SW480 (cell line): ENCODE data around the gene TAF6L.
"Not testable (repeated sequence)": the region's sequence is repeated elsewhere in the genome, so short reads cannot be mapped to it uniquely, and the experiment has no call there.

Source experiments
- DNase-seq: peaks from one replicate; pipeline ENCODE4 v3.0.0-alpha.2; 2016; ENCODE audit warnings: low spot score

The TAF6L gene, protein sequence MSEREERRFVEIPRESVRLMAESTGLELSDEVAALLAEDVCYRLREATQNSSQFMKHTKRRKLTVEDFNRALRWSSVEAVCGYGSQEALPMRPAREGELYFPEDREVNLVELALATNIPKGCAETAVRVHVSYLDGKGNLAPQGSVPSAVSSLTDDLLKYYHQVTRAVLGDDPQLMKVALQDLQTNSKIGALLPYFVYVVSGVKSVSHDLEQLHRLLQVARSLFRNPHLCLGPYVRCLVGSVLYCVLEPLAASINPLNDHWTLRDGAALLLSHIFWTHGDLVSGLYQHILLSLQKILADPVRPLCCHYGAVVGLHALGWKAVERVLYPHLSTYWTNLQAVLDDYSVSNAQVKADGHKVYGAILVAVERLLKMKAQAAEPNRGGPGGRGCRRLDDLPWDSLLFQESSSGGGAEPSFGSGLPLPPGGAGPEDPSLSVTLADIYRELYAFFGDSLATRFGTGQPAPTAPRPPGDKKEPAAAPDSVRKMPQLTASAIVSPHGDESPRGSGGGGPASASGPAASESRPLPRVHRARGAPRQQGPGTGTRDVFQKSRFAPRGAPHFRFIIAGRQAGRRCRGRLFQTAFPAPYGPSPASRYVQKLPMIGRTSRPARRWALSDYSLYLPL

DNA sequence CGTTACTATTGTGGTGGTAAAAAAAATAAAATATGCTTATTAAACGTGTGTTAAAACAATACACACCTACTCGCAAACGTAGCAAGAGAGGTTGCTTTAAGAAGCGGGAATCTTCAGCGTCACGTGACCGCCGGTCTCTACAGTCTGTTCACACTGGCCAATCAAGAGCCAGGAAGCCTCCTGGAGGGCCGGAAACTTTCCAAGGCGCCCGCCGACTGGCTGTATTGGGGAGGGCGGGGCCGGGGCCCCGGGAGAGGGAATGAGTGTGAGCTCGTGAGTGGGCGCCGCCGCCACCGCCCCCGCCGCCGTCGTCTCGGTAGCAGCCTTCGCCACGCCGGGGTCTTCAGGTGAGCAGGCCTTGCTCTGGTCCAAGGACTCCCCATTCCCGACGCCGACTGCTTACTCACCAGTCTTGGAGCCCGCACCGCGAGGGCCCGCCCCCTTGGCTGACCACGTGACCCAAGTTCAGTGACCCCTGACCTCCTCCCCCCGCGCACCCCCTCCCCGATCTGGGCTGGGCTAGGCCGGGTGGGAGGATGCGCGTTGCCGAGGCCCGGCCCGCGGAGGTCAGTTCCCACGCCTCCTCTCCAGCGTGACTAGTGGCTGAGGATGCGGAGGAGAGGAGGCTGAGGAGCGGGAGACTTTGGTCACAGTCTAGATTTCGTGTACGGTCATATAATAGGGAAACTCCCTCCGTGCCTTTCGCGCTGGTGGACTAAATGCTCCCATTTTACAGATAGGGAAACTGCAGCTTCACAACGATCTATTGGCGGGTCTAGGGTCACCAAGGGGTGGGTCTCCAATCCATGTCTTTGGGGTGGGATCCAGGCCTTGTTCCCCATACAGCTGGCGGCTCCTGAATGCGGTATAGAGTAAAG is at the start of gene TAF6L:
TAF6L (plus strand) TSS at position 253 of the 878 bp plus-strand sequence. CDS start 4,388 bp downstream, outside the sequence.
- peak; percentile 96 for DNase-seq

DNA sequence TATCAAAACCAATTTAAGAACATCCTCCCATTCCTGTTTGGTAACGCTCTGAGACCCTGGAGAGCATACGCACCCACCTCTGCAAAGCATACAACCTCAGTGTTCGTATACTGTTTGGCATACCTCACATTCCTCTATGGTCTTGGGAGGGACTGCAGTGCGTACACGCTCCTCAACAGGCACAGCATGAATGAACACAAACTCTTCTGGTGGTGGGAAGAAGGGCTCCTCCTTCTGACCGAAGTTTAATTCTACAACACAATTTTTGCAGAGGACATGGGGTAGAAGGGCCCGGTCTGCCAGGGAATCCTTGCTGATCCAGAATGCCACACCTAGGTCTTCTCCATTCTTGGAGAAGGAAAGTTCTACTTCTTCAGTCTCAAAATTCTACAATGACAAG is 49.2 kb upstream of the TAF6L start:
- no peak for DNase-seq

DNA sequence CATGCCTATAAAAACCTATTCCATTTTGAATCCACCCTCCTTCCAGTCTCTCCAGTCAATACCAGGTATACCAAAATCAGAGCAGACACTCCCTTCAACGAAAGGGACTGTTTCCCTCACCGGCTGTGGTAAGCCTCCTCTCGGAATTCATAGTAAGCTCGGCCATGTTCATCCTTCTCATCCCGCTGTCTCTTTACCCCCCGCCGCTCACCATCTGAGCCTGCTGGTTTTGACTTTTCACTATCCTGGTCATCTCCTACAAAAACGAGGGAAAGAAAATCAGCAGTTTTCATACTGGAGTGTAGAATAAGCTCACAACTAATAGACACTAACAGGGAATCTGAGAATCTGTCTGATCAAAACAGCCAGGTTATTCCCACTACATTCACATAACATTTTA is 47.0 kb upstream of the TAF6L start:
- DNase-seq: no peak

DNA sequence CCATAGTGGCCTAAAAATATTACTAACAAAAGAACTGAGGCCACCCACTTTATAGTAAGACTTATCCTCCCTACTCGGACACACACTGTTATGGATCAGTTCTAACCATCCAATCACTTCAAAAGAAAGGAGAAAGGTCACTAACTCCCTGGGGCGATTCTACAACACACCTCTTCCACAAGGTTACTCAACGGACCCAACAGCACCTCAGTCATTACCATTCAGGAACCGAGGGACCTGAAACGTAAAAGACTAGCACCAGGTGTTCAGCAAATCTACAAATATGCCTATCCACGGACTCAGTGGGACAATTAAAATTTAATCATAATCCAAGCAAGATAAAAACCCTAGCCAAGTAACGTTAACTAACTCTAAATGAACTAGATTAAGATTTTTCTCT is 45.5 kb upstream of the TAF6L start:
- no peak for DNase-seq

DNA sequence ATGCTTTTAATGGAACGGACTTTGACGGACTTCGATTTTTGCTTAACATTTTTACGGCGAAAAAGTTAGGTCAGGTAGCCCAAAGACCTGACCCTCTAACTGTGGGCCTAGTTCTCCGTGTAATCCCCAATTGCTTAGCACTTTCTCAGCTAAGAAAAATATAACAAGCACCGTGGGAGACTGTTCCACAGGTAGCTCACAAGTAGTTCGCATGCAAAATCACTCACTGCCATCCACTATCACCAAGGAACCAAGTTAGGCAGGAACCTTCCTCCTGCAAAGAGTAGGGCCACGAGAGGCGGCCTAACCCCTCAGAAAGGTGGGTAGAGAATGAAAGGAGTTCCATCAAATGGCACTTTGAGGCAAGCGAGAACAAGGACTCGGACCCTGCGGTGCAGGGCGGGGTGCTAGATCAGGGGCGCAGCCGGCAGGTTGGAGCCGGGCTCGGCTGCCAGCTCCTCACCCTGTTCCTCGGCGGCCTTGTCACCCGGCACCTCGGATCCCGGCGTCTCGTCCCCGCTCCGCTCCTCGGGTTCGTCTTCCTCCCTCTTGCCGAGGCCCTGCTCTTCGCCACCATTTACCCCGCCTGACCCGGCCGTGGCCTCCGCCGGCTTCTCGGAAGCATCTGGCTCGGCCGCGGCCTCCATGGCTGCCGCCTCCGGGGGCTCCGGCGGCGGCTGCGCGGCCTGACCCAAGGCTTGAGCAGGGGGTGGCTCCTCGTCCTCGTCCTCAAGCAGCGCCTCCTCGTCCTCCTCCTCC is 44.9 kb upstream of the TAF6L start:
- no peak for DNase-seq

DNA sequence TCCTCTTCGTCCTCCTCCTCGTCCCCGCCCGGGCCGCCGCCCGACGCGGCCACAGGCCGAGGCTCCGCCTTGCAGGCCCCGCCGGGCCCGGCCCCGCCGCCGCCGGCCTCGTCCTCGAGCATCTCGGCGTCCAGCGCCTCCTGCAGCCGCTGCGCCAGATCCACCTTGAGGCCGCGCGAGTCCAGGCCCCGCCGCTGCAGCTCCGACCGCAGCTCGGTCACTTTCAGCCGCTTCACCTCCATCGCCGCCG is 44.4 kb upstream of the TAF6L start:
- DNase-seq: no peak

DNA sequence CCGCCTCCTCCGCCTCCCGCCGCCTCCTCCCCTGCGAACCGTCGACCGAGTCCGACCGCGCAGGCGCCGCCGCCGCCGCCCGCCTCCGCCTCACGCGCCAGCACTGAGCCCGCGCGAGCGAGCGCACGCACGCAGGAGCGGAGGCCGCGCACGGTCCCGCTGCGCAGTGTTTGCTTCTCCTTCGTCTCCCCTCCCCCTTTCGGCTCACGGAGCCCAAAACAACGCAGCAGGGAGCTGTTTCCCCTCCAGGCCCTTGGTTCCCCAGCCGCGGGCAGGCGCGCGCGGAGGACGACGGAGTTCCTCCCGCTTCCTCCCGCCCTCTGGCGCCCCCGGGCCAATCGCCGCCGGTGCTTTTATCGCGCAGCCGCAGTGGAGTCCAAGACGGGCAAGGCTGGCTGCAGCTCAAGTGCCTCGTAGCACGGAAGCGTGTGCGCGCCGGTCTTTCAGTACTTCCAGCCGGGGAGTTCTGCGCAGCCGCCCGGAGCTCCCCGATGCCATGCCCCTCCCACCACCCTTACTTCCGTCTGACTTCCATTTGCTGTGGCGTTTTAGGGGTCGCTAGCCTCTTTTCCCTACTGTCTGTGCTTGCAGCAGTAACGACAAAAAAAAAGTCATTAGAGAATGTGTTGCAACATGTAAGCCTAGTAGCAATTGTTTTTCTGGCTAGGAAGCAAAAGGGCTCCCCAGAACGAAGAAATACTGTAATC is 43.9 kb upstream of the TAF6L start, which contains the start of gene HNRNPUL2:
HNRNPUL2 (minus strand) TSS at position 293 of the 707 bp plus-strand sequence. CDS start 301 bp downstream, outside the sequence.
- peak; percentile 99 for DNase-seq

DNA sequence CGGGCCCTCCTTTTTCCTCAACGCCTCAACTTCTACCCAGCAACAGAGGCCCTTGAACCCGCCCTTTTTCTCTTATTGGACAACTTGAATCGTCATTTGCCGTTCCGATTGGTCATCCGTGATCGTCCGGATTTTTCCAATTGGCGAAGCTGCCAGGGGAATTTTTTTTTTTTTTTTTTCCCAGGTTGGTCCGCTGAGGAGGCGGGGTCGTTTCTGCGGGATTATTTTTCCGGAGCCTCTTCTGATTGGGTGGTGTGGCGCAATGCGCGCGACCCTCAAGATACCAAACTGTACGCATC is 43.4 kb upstream of the TAF6L start:
- DNase-seq: peak; percentile 98

DNA sequence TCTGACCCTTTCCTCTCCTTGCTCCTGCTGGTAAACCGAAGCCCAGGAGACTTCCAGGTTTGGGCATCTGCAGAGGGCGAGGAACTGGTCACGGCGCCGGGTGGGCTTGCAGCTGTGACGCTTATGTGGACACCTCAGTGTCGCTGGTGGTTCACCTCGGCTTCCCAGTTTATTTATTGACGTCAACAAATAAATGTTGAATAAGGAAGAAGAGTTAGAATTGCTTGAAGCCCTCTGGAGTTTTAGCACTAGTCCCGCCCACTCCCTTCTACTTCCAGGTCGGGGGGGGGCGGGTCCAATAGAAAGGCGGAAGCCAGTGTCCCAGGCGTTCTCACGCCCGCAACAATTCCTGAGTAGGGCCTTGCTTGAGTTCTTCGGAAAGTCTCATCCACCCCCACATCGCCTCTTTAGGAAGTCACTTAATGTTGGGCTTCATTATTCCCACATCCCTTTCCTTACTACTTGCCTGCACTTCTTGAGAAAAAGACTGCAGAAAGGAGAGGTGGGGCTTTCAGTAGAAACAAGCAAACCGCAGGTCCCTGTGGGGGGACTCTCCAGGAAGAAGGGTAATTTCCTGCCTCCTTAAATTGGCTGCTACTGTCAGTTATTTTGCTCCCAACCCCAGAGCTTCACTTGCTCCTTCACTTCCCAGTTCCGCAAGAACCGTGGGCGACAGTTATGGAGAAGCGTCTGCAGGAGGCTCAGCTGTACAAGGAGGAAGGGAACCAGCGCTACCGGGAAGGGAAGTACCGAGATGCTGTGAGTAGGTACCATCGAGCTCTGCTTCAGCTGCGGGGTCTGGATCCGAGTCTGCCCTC is 42.8 kb upstream of the TAF6L start, which contains the start of gene TTC9C:
TTC9C (plus strand) TSS at position 316 of the 818 bp plus-strand sequence; CDS start at position 679, 363 bp downstream.
- peak; percentile 91 for DNase-seq

DNA sequence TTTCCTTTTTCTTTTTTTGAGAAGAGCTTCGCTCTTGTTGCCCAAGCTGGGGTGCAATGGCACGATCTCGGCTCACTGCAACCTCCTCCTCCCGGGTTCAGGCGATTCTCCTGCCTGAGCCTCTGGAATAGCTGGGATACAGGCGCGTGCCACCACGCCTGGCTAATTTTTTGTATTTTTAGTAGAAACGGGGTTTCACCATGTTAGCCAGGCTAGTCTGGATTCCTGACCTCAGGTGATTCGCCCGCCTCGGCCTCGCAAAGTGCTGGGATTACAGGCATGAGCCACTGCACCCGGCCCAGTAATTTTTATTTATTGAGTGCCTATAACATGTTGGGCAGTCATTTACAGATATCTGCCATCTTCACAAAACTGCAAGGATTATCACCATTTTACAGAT is 41.1 kb upstream of the TAF6L start:
- DNase-seq: not testable (repeated sequence)

DNA sequence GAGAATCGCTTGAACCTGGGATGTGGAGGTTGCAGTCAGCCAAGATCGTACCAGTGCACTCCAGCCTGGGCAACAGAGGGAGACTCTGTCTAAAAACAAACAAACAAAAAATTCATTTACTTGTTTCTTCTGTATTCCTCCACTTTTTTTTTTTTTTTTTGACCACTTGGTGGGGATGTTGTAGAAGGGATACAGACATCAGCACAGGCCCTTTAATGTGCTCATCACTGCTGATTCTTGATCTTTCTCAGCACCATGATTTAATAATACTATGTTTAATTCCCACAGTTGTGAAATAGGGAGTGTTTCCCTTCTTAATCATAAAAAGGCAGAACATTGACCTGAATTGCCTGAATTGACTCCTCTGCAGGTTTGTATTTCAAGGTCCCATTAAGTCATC is 38.4 kb upstream of the TAF6L start:
- DNase-seq: no peak

DNA sequence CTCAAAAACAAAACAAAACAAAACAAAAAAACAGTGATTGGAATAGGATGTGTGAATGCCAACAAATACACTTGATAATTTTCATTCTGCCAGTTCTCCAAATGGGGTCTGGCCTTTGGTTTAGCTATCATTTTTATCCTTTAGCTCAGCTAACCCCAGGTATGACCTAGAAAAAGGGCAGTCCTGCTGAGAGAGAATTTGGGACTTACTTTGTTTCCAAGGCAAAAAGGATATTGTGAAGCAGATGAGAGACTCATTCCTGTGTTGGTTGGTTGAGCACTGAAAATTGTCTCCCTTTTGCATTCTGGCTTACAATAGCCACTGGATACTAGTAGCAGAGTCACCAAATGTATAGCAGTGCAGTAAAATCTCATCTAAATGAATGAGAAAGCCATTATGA is 34.0 kb upstream of the TAF6L start:
- no peak for DNase-seq

DNA sequence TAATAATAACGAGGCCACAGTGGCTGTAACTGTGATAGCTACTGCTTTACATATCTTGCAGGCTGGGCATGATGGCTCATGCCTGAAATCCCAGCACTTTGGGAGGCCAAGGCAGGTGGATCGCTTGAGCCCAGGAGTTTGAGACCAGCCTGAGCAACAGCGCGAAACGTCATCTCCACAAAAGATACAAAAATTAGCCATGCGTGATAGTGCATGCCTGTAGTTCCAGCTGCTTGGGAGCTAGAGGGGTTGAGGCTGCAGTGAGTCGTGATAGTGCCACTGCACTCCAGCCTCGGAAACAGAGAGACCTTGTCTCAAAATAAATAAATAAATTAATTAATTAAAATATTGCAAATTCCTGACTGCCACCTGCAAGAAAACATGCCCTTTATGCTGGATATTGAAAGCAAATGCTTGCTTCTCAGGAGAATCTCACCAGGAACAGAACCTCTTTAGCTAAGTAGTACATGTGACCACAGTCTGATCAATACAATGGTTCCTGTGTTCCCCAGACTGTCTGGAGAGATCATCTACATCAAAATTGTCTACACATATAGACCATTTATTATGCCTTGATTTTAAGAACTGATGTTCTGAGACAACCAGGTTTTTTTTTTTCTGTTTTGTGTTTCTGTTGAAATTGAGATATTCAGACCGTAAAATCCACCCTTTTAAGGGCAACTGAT is 23.6 kb upstream of the TAF6L start:
- no peak for DNase-seq

DNA sequence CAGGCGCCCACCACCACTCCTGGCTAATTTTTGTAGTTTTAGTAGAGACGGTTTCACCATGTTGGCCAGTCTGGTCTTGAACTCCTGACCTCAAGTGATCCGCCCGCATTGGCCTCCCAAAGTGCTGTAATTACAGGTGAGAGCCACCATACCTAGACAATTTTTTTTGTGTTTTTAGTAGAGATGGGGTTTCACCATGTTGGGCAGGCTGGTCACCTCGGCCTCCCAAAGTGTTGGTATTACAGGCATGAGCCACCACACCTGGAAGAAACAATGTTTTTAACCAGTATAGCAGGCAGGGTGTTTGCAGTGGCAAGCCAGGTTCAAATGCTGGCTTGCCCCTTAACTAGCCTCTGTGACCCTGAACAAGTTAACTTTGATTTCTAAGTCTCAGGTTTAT is 21.3 kb upstream of the TAF6L start:
- DNase-seq: not testable (repeated sequence)

DNA sequence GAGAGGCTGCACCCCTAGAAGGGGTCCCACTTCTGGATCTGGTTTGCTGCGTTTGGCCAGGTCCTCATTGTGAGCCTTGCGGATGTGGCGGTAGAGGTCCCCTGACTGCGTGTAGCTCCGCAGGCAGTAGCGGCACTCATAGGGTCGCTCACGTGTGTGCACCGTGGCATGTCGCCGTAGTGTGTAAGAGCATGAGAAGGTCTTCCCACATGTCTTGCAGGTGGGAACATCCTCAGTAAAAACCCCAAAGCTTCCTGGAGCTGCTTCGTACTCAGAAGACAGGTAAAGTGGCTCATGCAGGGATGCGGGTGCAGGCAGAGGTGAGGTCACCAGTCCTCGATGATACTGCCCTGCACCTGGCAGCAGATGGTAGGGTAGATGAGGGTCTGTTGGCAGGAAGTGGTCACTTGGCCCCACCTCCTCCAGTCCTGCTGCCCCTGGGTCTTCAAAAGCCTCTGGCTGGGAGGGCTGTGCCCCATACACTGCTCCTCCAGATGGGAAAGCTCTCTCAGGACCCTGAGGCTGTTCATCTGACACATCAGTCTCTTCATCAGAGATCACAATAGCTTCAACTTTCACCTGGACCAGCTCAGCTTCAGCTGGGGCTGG is 18.9 kb upstream of the TAF6L start:
- no peak for DNase-seq

DNA sequence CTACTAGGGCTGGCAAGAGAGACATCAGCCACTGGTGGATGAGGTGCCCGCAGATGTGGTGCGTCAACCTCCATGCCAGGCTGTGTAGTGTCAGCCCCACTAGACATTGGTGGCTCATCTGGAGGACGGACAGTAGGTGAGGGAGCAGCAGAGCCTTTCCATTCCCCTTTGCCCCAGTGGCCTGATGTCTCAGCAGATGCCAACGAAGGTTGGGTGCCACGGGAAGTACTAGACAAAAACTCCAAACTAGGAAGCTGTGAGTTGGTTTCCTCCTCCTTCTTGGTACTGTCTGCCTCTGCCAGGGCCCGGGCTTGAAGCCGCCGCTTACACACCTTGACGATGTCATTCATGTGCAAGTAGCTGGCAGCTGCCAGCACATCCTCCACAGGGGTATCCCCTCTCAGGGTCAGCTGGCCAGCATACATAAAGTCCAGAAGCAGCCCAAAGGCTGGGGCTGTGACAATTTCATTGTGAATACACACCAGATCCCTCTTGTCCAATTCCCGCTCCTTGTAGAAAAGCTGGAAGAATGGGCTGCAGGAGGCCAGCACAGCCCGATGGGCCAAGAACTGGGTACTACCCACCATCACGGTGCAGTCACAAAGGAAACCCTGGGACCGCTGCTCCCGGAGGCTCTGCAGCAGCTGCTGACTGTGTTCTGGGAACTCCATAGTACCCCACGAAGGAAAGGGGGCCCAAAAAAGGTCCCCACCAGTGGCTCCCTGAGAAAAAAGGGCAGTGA is 18.0 kb upstream of the TAF6L start:
- DNase-seq: no peak

DNA sequence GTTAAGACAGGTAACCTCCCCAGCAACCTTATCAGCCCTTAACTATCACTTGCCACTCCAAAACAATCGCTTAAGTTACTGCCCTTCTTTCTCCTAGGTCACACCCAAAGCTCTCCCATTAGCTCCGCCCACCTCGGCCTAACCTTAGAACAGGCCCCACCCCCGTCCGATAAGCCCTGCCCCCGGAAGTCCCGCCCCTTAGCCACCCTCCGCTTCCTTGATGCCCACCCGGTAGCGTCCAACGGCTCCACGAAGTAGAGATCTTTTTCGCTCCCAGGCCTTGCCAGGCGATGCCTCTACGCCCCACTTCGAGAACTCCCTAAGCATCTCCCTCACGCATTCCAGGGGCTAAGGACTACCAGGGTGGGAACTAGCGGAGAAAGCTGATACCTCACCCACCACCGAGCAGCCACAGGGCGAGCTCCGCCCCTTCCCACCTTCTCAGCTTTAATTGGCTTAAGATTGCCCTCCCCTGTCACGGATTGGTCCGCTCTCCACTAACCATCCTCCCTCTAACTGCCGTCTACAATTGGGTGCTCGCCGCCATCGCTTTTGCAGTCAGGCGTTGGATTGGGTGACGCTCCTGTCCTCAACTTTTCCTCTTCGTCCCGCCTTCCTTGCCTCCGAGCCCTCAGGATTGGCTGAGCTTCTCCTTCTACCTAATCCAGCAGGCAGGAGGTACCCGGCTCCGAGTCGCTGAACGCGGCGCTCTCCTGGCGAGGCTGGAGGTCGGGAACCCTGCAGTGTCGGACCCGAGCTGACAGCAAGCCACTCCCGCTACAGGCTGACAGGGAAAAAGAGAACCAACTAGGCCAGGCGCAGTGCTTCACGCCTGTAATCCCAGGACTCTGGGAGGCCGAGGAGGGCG is 17.2 kb upstream of the TAF6L start, which contains the start of gene ZBTB3:
ZBTB3 (minus strand) TSS at position 425 of the 868 bp plus-strand sequence. CDS start 496 bp downstream, outside the sequence.
- peak; percentile 100 for DNase-seq
